ENCODE data around the gene SYNDIG1. TPM values are rescaled to one million over a fixed set of nuclear protein-coding genes. Genes with fewer than 3 reads are reported as not detected.

Gene SYNDIG1
- total RNA-seq, 2 donors from 2014 or later: 0.78 TPM; not detected in 1

DNA sequence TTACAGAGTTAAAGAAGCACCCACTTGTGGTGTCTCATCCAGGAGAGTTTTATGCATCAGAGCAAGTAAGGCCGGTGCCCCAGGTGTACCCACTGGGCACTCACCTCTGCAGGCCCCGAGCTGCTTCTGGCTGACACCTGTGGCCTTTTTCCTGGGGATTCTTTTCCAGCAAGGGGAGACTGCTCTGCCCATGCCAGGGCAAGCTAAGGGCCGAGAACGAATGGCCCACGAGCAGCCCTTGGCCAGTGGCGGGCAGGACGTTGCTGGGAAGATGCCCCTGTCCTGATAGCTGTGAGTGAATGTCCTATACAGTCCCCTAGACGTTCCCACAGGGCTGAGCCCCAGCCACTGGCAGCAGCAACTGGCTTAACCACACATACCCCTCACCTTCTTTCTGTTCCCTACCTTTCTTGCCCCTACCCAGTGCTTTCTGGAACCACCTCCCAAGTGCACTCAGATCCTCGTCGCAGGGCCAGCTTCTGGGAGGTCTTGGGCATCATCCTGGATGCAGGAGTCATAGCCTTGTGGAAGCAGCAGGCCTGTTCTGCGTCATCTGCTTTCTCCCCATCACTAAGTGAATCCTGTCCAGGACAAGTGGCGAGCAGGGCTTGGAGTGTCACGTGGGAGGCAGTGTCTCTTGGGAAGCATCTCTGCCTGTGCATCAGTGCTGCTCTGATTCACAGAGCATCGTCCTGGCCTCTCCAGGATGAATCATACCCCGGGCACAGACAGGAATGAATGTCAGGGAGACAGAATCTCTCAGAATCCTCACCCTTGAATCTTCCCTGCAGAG is 32.5 kb downstream of the SYNDIG1 start:
- ATAC-seq (peak; percentile 65), DNase-seq (peak in 3 of 4 donors; percentile 12 to 38 (median 18))
- 57 to 65% methylated on average over 11 to 15 of the region's 15 CpGs for WGBS, 2 donors

DNA sequence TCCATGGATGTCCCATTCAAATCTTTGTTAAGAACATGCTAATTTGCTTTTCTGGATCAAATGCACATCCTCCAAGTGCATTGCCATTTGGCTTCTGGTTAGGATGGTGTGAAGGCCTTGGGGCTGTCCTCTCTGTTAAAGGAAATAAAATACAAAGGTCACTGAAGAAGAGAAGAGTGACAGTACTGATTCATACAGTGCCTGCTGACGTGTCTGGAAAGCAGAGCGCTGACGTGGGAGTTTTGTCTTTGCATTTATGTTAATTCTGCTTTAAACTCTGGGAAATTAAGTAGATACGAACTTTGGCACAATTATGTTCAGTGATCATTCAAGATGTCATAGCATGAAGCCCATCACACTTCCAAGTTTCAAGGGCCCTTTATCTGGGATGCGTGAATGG is 33.2 kb downstream of the SYNDIG1 start:
- H3K4me3 ChIP-seq: no peak overlapping the region
- no peaks in the 10 kb centered on the region for H3K36me3 ChIP-seq (replicated peaks in 1 of 2; ENCODE audit: insufficient read depth in 1 of 2, low read depth in 2 of 2)
- no peaks in the 10 kb centered on the region for H3K4me1 ChIP-seq
- H3K9me3 ChIP-seq: no peaks in the 10 kb centered on the region
- TF ChIP-seq, protein P1, sequence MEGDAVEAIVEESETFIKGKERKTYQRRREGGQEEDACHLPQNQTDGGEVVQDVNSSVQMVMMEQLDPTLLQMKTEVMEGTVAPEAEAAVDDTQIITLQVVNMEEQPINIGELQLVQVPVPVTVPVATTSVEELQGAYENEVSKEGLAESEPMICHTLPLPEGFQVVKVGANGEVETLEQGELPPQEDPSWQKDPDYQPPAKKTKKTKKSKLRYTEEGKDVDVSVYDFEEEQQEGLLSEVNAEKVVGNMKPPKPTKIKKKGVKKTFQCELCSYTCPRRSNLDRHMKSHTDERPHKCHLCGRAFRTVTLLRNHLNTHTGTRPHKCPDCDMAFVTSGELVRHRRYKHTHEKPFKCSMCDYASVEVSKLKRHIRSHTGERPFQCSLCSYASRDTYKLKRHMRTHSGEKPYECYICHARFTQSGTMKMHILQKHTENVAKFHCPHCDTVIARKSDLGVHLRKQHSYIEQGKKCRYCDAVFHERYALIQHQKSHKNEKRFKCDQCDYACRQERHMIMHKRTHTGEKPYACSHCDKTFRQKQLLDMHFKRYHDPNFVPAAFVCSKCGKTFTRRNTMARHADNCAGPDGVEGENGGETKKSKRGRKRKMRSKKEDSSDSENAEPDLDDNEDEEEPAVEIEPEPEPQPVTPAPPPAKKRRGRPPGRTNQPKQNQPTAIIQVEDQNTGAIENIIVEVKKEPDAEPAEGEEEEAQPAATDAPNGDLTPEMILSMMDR (IDR thresholded peaks at IDR 0.05): no peak
- no peak for TF ChIP-seq POLR2A (IDR thresholded peaks at IDR 0.05)
- intact Hi-C loops (cut with DNase I): no loop called here
- 61 to 78% methylated on average over 5 of the region's 5 CpGs for WGBS, 2 donors
- H3K27ac ChIP-seq: no peak overlapping the region
- ATAC-seq: no peak
- H3K27me3 ChIP-seq: no peaks in the 10 kb centered on the region
- DNase-seq: no peak

More for the DNA sequence above, 32.5 kb downstream of the SYNDIG1 start:
- H3K36me3 ChIP-seq (replicated peaks in 1 of 2; ENCODE audit: insufficient read depth in 1 of 2, low read depth in 2 of 2): no peaks in the 10 kb centered on the region
- no peaks in the 10 kb centered on the region for H3K27me3 ChIP-seq
- H3K9me3 ChIP-seq: no peaks in the 10 kb centered on the region
- H3K4me1 ChIP-seq: no peaks in the 10 kb centered on the region
- no peak overlapping the region for H3K27ac ChIP-seq
- TF ChIP-seq, protein P1 (IDR thresholded peaks at IDR 0.05): no peak
- TF ChIP-seq POLR2A (IDR thresholded peaks at IDR 0.05): no peak
- intact Hi-C loops (cut with DNase I): no loop called here
- no peak overlapping the region for H3K4me3 ChIP-seq

DNA sequence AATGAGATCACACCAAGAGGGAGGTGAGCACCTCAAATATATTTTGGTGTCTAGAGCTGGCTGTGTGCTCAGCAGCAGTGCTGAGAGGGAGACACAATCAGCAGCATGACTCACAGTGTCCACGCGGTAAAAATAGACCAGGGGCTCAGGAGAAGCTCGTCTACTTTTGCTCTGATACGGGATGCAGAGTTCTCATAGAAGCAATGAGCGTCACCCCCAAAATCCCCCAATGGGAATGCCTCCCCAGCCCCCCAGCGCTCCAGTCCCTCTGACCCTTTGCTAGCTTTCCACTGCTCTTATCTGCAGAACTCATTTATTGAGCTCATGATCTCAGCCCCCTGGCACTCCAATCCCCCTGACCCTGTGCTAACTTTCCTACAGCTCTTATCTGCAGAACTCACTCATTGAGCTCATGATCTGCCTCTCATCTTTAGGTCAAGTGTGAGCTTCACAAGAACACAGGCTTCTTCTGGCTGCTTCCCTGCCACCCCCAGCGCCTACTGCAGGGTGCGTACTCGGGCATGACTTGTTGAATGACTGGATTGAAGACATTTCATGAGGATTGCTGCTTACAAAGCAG is 34.0 kb downstream of the SYNDIG1 start:
- H3K4me1 ChIP-seq: no peaks in the 10 kb centered on the region
- TF ChIP-seq, protein P1 (IDR thresholded peaks at IDR 0.05): no peak
- TF ChIP-seq POLR2A (IDR thresholded peaks at IDR 0.05): no peak
- H3K27me3 ChIP-seq: no peaks in the 10 kb centered on the region
- H3K36me3 ChIP-seq (replicated peaks in 1 of 2; ENCODE audit: insufficient read depth in 1 of 2, low read depth in 2 of 2): no peaks in the 10 kb centered on the region
- 49 to 57% methylated on average over 9 of the region's 9 CpGs for WGBS, 2 donors
- no peak overlapping the region for H3K4me3 ChIP-seq
- ATAC-seq (peak; percentile 31), DNase-seq (no peak)
- intact Hi-C loops (cut with DNase I): no loop called here
- H3K9me3 ChIP-seq: no peaks in the 10 kb centered on the region
- no peak overlapping the region for H3K27ac ChIP-seq

DNA sequence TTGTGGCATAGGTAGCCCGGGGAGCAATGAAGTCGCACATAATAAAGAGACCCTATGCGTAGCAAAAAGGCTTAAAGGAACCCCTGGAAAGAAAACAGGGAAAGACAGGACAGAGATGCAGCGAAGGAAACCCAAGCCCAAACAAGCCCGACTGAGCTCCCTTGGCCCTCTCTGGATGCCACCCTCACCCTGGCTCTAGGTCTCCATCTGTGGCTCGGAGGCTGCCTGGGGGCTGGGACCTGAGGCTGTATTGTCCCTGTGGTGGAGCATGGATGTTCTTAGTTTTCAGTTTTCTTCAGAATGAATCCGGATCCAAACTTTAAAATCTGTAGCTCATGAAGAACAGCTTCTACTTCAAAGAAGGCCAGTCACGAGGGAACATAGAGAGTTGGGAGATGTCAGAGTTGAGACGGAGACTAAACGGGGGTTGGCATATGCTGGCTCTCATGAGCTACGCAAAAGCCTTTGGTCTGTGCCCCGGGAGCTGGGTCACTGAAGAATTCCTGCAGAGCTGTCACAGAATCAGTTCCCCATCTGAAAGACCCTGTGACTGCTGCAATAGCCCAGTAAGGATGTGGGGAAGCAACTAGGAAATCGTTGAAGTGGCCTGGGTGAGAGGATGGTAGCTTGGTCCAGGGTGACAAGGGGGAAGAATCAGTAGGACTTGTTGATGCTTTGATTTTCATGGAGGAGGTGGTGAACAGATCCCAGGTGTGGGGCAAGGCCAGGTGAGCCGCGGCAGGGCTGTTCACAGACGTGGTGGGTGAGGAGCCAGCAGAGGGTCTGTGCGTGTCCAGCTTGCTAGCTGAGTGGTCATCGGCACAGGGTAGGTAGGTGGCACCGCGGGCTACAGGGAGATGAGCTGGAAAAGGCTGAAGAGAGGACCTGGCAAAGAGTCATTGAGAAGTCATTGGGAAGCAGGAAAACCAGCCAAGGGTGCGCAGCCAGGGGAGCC is 35.2 kb downstream of the SYNDIG1 start:
- Histone ChIP-seq H3K9me3 (no peaks in the 10 kb centered on the region), H3K27ac (no peak overlapping the region), H3K4me1 (no peaks in the 10 kb centered on the region), H3K27me3 (no peaks in the 10 kb centered on the region), H3K4me3 (no peak overlapping the region), H3K36me3 (replicated peaks in 1 of 2; ENCODE audit: insufficient read depth in 1 of 2, low read depth in 2 of 2) (no peaks in the 10 kb centered on the region)
- intact Hi-C loops (cut with DNase I): no loop called here
- no peak for TF ChIP-seq POLR2A (IDR thresholded peaks at IDR 0.05)
- TF ChIP-seq, protein P1 (IDR thresholded peaks at IDR 0.05): no peak
- WGBS, 2 donors: 83 to 87% methylated on average over 21 of the region's 21 CpGs
- DNase-seq (no peak), ATAC-seq (no peak)

Measured in body of pancreas (tissue), 4 donors.